Liver (tissue), 9 donors: ENCODE data around the gene PHC2. TPM values are rescaled to one million over a fixed set of nuclear protein-coding genes. Genes with fewer than 3 reads are reported as not detected.

Experiments used
- DNase-seq: peaks from one replicate; pipeline ENCODE4 v3.0.0-alpha.2; 2017; ENCODE audit warnings: low spot score
- H3K27ac ChIP-seq, 2 donors: one replicate each; pipeline ENCODE4 v1.7.0; 2013; ENCODE audit warnings: inconsistent platforms in 2 of 2, low read length in 2 of 2, control low read depth in 1 of 2, low read depth in 1 of 2, mild to moderate bottlenecking in 1 of 2
- H3K27me3 ChIP-seq, 4 donors: one replicate each; pipeline versions ENCODE4 v1.6.1 to v1.7.0; 2013; ENCODE audit warnings: low read length in 3 of 4, inconsistent platforms in 1 of 4, mild to moderate bottlenecking in 1 of 4, moderate library complexity in 1 of 4; ENCODE audit not compliant: control insufficient read depth in 4 of 4, insufficient read depth in 4 of 4
- H3K36me3 ChIP-seq, 4 donors: one replicate each; pipeline versions ENCODE4 v1.6.1 to v1.7.0; 2013; ENCODE audit warnings: low read length in 3 of 4, mild to moderate bottlenecking in 3 of 4, low read depth in 1 of 4, moderate library complexity in 1 of 4; ENCODE audit not compliant: control insufficient read depth in 4 of 4, insufficient read depth in 3 of 4
- H3K4me1 ChIP-seq, 4 donors: one replicate each; pipeline versions ENCODE4 v1.6.1 to v1.7.0; 2013; ENCODE audit warnings: low read length in 3 of 4, mild to moderate bottlenecking in 3 of 4, moderate library complexity in 1 of 4; ENCODE audit not compliant: control insufficient read depth in 4 of 4, insufficient read depth in 4 of 4
- H3K4me3 ChIP-seq, 3 donors: one replicate each; pipeline versions ENCODE4 v1.6.1 to v1.7.0; 2013; ENCODE audit warnings: low read length in 3 of 3, control low read depth in 1 of 3, low read depth in 1 of 3, mild to moderate bottlenecking in 1 of 3
- H3K9ac ChIP-seq, 2 donors: one replicate each; pipeline ENCODE4 v1.7.0; 2013; ENCODE audit warnings: low read length in 2 of 2, mild to moderate bottlenecking in 2 of 2, moderate library complexity in 2 of 2, control low read depth in 1 of 2, low read depth in 1 of 2
- H3K9me3 ChIP-seq, 4 donors: one replicate each; pipeline versions ENCODE4 v1.6.1 to v1.7.0; 2013; ENCODE audit warnings: low read length in 3 of 4; ENCODE audit not compliant: control insufficient read depth in 4 of 4
- ATF3 ChIP-seq: IDR thresholded peaks from 2 replicates; pipeline ENCODE4 v1.6.1; 2016; ENCODE audit warnings: antibody characterized with exemption
- CTCF ChIP-seq: fragments of 150-350 bp; IDR thresholded peaks from 2 replicates; pipeline ENCODE4 v1.5.1; 2017; ENCODE audit warnings: improper control_type of control experiment, low read depth, low read length; ENCODE audit not compliant: missing input control
- EGR1 ChIP-seq, 2 donors: IDR thresholded peaks; 2 replicates each; pipeline ENCODE4 v1.6.1; 2016 to 2018; ENCODE audit warnings: antibody characterized with exemption in 2 of 2, low read depth in 2 of 2
- FOXA1 ChIP-seq: IDR thresholded peaks from 2 replicates; pipeline ENCODE4 v1.6.1; 2016; ENCODE audit warnings: antibody characterized with exemption
- FOXA2 ChIP-seq: IDR thresholded peaks from 2 replicates; pipeline ENCODE4 v1.6.1; 2016; ENCODE audit warnings: antibody characterized with exemption
- GABPA ChIP-seq, 2 donors: IDR thresholded peaks in 1 of 2; conservative IDR thresholded peaks in 1 of 2; 2 replicates each; pipeline ENCODE4 v1.6.1; 2016; ENCODE audit warnings: antibody characterized with exemption in 2 of 2, mild to moderate bottlenecking in 1 of 2, moderate library complexity in 1 of 2
- HNF4A ChIP-seq, 2 donors: conservative IDR thresholded peaks; 2 replicates each; pipeline ENCODE4 v1.6.1; 2016; ENCODE audit warnings: antibody characterized with exemption in 2 of 2, mild to moderate bottlenecking in 2 of 2
- HNF4G ChIP-seq: IDR thresholded peaks from 2 replicates; pipeline ENCODE4 v1.6.1; 2016; ENCODE audit warnings: antibody characterized with exemption
- JUND ChIP-seq, 2 donors: IDR thresholded peaks; 2 replicates each; pipeline ENCODE4 v1.6.1; 2016; ENCODE audit warnings: antibody characterized with exemption in 2 of 2
- MAX ChIP-seq: IDR thresholded peaks from 2 replicates; pipeline ENCODE4 v1.6.1; 2016; ENCODE audit warnings: antibody characterized with exemption
- NR2F2 ChIP-seq: IDR thresholded peaks from 2 replicates; pipeline ENCODE4 v1.6.1; 2016; ENCODE audit warnings: antibody characterized with exemption
- RAD21 ChIP-seq, 2 donors: IDR thresholded peaks; 2 replicates each; pipeline ENCODE4 v1.6.1; 2016; ENCODE audit warnings: antibody characterized with exemption in 2 of 2, mild to moderate bottlenecking in 2 of 2
- RXRA ChIP-seq, 2 donors: IDR thresholded peaks; 2 replicates each; pipeline ENCODE4 v1.6.1; 2017 to 2018; ENCODE audit warnings: antibody characterized with exemption in 2 of 2, mild to moderate bottlenecking in 1 of 2
- SP1 ChIP-seq: IDR thresholded peaks from 2 replicates; pipeline ENCODE4 v1.6.1; 2018; ENCODE audit warnings: antibody characterized with exemption, mild to moderate bottlenecking
- TAF1 ChIP-seq: conservative IDR thresholded peaks from 2 replicates; pipeline ENCODE4 v1.6.1; 2016; ENCODE audit warnings: antibody characterized with exemption, mild to moderate bottlenecking
- YY1 ChIP-seq: IDR thresholded peaks from 2 replicates; pipeline ENCODE4 v1.6.1; 2016; ENCODE audit warnings: antibody characterized with exemption, mild to moderate bottlenecking
- WGBS: extraction: QIAGEN DNeasy Blood & Tissue Kit; methylation state at CpG from one replicate; pipeline ENCODE4 v1.1.7; 2013; 5-methylcytosine and 5-hydroxymethylcytosine counted together
- polyA plus RNA-seq, 2 donors: library from polyadenylated mRNA; stranded (reverse) in 1 of 2; unstranded in 1 of 2; fragments of 200-250 nt in 1 of 2; fragments of >200 nt in 1 of 2; fragmentation: Nextera tagmentation in 1 of 2; extraction: Ambion mirVana in 1 of 2; gene quantifications; one replicate each; pipeline versions ENCODE4 v1.2.1 to v1.2.3, GENCODE V29; 2013 to 2015
- total RNA-seq, 2 donors: library from RNA; depleted of rRNA; stranded (reverse); fragments of >200 nt; gene quantifications; one replicate each; pipeline ENCODE4 v1.2.3, GENCODE V29; 2014
- TF ChIP-seq, protein P1 (sequence below): IDR thresholded peaks from 2 replicates; pipeline ENCODE4 v1.6.1; 2016; ENCODE audit warnings: antibody characterized with exemption
- TF ChIP-seq, protein P2 (sequence below): IDR thresholded peaks from 2 replicates; pipeline ENCODE4 v1.6.1; 2016; ENCODE audit warnings: antibody characterized with exemption, mild to moderate bottlenecking
- donor health status: healthy.
- donor health status: healthy.
- donor health status: healthy.
- donor health status: healthy.
- donor health status: healthy.

Gene PHC2
- total and polyA plus RNA-seq, 4 donors: 19.1 to 67.8 (median 44.7) TPM

GRCh38 chr1:33323663-33324477, 107.0 kb downstream of the PHC2 start (continued):
- TF ChIP-seq CTCF: no peak
- TF ChIP-seq FOXA1: no peak

GRCh38 chr1:33322870-33323585, 107.9 kb downstream of the PHC2 start:
- peaks cover 22 to 53% (median 47%) of the 10 kb centered on the region in 4 donors for H3K36me3 ChIP-seq
- DNase-seq: no peak
- WGBS: 85% methylated on average over 10 of the region's 10 CpGs

More at GRCh38 chr1:33322870-33323585, 107.9 kb downstream of the PHC2 start:
- Histone ChIP-seq H3K9me3 (no peaks in the 10 kb centered on the region), H3K4me3 (no peak overlapping the region), H3K4me1 (peaks cover 3 to 10% (median 4%) of the 10 kb centered on the region in 4 donors), H3K9ac (no peak overlapping the region), H3K27me3 (no peaks in the 10 kb centered on the region), H3K27ac (no peak overlapping the region)
- TF ChIP-seq, protein P1, sequence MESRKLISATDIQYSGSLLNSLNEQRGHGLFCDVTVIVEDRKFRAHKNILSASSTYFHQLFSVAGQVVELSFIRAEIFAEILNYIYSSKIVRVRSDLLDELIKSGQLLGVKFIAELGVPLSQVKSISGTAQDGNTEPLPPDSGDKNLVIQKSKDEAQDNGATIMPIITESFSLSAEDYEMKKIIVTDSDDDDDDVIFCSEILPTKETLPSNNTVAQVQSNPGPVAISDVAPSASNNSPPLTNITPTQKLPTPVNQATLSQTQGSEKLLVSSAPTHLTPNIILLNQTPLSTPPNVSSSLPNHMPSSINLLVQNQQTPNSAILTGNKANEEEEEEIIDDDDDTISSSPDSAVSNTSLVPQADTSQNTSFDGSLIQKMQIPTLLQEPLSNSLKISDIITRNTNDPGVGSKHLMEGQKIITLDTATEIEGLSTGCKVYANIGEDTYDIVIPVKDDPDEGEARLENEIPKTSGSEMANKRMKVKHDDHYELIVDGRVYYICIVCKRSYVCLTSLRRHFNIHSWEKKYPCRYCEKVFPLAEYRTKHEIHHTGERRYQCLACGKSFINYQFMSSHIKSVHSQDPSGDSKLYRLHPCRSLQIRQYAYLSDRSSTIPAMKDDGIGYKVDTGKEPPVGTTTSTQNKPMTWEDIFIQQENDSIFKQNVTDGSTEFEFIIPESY: no peak
- TF ChIP-seq SP1 (no peak), RXRA (IDR thresholded peaks at IDR 0.05) (no peak), CTCF (no peak), GABPA (IDR thresholded peaks at IDR 0.05 in 1 of 2, conservative IDR thresholded peaks at IDR 0.05 in 1 of 2) (no peak), HNF4G (no peak), MAX (no peak), NR2F2 (no peak), EGR1 (IDR thresholded peaks at IDR 0.05; ENCODE audit: low read depth in 2 of 2) (no peak), FOXA1 (no peak), ATF3 (no peak), RAD21 (IDR thresholded peaks at IDR 0.05) (no peak), FOXA2 (no peak), JUND (IDR thresholded peaks at IDR 0.05) (no peak), TAF1 (no peak), HNF4A (conservative IDR thresholded peaks at IDR 0.05) (no peak), YY1 (no peak)
- TF ChIP-seq, protein P2, sequence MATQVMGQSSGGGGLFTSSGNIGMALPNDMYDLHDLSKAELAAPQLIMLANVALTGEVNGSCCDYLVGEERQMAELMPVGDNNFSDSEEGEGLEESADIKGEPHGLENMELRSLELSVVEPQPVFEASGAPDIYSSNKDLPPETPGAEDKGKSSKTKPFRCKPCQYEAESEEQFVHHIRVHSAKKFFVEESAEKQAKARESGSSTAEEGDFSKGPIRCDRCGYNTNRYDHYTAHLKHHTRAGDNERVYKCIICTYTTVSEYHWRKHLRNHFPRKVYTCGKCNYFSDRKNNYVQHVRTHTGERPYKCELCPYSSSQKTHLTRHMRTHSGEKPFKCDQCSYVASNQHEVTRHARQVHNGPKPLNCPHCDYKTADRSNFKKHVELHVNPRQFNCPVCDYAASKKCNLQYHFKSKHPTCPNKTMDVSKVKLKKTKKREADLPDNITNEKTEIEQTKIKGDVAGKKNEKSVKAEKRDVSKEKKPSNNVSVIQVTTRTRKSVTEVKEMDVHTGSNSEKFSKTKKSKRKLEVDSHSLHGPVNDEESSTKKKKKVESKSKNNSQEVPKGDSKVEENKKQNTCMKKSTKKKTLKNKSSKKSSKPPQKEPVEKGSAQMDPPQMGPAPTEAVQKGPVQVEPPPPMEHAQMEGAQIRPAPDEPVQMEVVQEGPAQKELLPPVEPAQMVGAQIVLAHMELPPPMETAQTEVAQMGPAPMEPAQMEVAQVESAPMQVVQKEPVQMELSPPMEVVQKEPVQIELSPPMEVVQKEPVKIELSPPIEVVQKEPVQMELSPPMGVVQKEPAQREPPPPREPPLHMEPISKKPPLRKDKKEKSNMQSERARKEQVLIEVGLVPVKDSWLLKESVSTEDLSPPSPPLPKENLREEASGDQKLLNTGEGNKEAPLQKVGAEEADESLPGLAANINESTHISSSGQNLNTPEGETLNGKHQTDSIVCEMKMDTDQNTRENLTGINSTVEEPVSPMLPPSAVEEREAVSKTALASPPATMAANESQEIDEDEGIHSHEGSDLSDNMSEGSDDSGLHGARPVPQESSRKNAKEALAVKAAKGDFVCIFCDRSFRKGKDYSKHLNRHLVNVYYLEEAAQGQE: no peak
